ENCODE data around the gene PTGFRN.

PTGFRN gene

GRCh38 chr1:116911188-116911553 is 1.5 kb downstream of the PTGFRN start:
- peak; percentile 7; the same call in 1 of the 3 replicates for ATAC-seq
- TF ChIP-seq RARB (CRISPR knock-in tag; IDR thresholded peaks at IDR 0.05) (no peak), ZNF8 (CRISPR knock-in tag; IDR thresholded peaks at IDR 0.05) (no peak), ZNF565 (CRISPR knock-in tag; conservative IDR thresholded peaks at IDR 0.05; ENCODE audit: low read depth) (no peak), TCF4 (CRISPR knock-in tag; IDR thresholded peaks at IDR 0.05; ENCODE audit: borderline replicate concordance) (no peak), ISL1 (CRISPR knock-in tag; IDR thresholded peaks at IDR 0.05) (no peak), ZC3H10 (CRISPR knock-in tag; IDR thresholded peaks at IDR 0.05) (no peak), ZNF70 (CRISPR knock-in tag; IDR thresholded peaks at IDR 0.05) (no peak), TOX (CRISPR knock-in tag; IDR thresholded peaks at IDR 0.05; ENCODE audit: borderline replicate concordance) (no peak), GLIS3 (CRISPR knock-in tag; IDR thresholded peaks at IDR 0.05) (no peak), OSR1 (CRISPR knock-in tag; IDR thresholded peaks at IDR 0.05) (no peak), ESRRG (CRISPR knock-in tag; IDR thresholded peaks at IDR 0.05) (no peak), CREB5 (CRISPR knock-in tag; IDR thresholded peaks at IDR 0.05; ENCODE audit: low read depth) (no peak), SNAI2 (CRISPR knock-in tag; IDR thresholded peaks at IDR 0.05) (no peak), ZFP30 (CRISPR knock-in tag; IDR thresholded peaks at IDR 0.05) (no peak), CSRNP3 (CRISPR knock-in tag; IDR thresholded peaks at IDR 0.05) (no peak), PPARA (CRISPR knock-in tag; IDR thresholded peaks at IDR 0.05; ENCODE audit: borderline replicate concordance) (no peak), CSDC2 (CRISPR knock-in tag; IDR thresholded peaks at IDR 0.05) (no peak)

GRCh38 chr1:116911779-116912469 is 2.2 kb downstream of the PTGFRN start:
- TF ChIP-seq TCF4 (CRISPR knock-in tag; IDR thresholded peaks at IDR 0.05; ENCODE audit: borderline replicate concordance) (no peak), ESRRG (CRISPR knock-in tag; IDR thresholded peaks at IDR 0.05) (no peak), ZC3H10 (CRISPR knock-in tag; IDR thresholded peaks at IDR 0.05) (no peak), OSR1 (CRISPR knock-in tag; IDR thresholded peaks at IDR 0.05) (no peak), SNAI2 (CRISPR knock-in tag; IDR thresholded peaks at IDR 0.05) (no peak), CSRNP3 (CRISPR knock-in tag; IDR thresholded peaks at IDR 0.05) (no peak), ZNF70 (CRISPR knock-in tag; IDR thresholded peaks at IDR 0.05) (no peak), ISL1 (CRISPR knock-in tag; IDR thresholded peaks at IDR 0.05) (no peak), ZNF565 (CRISPR knock-in tag; conservative IDR thresholded peaks at IDR 0.05; ENCODE audit: low read depth) (no peak), CSDC2 (CRISPR knock-in tag; IDR thresholded peaks at IDR 0.05) (no peak), TOX (CRISPR knock-in tag; IDR thresholded peaks at IDR 0.05; ENCODE audit: borderline replicate concordance) (no peak), TSHZ2 (CRISPR knock-in tag; IDR thresholded peaks at IDR 0.05) (no peak), ARNTL (CRISPR knock-in tag; IDR thresholded peaks at IDR 0.05; ENCODE audit: borderline replicate concordance, low read depth) (no peak), RARB (CRISPR knock-in tag; IDR thresholded peaks at IDR 0.05) (no peak), GLIS3 (CRISPR knock-in tag; IDR thresholded peaks at IDR 0.05) (no peak), ZNF8 (CRISPR knock-in tag; IDR thresholded peaks at IDR 0.05) (no peak), PATZ1 (CRISPR knock-in tag; IDR thresholded peaks at IDR 0.05; ENCODE audit: borderline replicate concordance) (no peak)
- ATAC-seq = no peak
